ENCODE results near the gene PAX2.

Gene PAX2

DNA sequence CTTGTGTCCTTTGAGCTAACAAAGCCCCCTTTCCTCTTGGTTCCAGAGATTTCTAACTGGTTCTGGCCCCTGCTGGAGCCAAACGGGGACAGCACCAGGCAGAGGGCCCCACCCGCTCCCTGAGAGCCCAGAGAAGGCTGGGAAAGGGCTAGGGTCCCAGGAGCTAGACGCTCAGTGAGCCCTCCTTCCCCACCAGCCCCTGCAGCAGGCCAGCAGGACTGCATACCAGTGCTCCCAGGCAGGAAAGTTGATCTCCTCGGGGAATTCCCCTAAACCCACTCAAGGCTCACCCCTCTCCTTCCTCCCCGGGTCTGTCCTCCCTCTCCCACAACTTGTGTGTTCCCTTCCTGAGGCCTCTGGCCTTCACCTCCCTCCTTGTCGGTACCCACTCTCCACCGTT, 47.7 kb downstream of the PAX2 start:
- no peak for DNase-seq

DNA sequence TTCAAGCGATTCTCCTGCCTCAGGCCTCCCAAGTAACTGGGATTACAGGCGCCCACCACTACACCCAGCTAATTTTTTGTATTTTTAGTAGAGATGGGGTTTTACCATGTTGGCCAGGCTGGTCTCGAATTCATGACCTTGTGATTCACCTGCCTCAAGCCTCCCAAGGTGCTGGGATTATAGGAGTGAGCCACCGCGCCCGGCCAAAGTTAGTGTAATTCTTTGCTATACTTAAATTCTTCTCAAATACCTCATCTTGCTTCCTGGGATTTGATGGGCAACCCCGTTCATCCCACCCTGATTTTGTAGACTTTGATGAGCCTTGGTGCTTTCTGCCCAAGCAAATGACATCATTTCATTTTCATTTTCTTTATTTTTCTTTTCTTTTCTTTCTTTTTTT, 54.5 kb downstream of the PAX2 start:
- no peak for DNase-seq

DNA sequence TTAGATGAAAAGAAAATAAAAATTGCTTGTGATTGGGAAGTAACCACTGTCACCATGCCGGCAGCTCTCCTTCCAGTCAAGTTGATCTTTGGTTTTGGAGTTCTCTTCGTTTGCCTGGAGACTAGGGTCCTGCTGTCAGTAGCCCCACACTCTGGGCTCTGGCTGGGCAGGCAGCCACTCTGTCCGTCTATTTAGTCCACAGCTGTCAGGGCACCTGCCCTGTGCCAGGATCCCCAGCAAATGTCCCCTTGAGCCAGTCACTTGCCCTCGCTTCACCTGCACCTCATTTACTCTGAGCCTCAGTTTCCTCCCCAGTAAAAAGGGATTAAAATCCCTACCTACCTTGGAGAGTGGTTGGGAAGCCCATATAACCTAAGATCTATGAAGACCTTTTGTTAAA, 55.5 kb downstream of the PAX2 start:
- DNase-seq, result no peak

DNA sequence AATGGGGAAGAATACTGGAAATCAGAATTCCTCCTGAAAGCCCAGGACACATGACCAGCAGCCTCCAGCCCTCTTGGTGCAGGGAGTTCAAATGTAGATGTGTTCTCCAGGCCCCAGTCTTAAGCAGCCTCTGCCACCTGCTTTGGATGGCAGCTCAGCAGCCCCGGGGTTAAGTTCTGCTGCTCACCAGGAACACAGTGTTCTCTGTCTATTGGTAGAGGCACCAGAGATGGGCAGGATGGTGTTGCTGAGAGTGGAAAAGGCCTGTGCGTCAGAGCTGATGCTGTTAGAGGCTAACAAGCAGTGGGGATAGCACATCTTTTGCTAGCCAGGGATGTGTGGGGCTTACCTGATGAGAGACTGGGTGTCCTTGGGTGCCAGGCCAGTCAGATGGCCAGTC, 56.8 kb downstream of the PAX2 start:
- DNase-seq, result no peak

DNA sequence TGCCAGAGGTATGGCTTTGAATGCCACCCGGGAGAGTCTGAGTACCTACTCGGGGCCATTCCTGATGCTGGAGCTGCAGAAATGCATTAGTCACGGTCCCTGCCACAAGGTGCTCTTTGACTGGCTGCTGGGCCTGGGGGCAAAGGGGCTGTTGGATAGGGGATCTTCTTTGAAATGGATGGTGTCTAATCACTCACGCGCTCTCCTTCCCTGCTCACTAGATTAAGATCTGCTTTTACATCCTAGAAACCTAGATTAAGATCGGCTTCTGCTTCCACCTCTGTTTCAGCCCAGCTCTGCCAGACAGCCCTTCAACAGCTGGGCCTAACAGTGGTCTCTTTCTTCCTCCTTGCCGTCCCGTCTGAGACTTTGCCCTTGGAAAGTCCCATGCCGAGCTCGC, 57.2 kb downstream of the PAX2 start:
- no peak for DNase-seq

DNA sequence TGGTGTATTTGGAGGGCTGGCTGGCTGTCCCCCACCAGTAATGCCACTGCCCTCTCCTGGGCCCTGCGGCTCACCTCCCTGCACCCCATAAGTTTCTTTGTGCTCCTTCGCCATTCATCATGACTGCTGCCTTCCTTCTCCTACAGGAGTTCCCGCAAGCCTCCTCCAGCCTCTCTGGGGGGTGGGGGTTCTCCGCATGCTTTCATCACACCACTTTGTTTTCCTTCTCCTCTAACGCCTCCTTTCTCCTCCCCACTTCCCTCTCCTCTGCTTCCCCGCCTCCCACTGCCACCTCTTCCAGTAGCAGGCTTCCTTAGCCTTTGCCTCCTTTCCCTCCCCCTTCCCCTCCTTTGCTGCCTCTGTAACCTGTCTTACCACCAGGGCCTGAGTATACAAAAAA, 58.1 kb downstream of the PAX2 start:
- no peak for DNase-seq

DNA sequence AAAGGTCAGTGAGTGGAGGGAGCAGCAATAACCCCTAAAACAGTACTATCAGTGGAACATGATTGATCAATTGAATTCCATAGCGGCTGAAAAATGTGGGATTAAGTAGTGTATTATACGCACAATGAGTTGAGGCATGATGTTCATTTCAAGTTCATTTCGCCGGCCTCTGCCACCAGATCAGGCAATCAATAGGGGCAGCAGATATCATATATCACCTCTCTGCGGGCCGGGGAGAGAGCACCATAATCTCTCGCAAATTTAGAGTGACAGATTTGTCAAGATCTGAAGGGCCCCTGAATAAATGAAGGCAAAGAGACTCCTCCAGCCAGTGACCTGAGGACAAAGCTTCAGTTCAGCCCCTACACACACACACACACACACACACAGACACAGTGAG, 58.5 kb downstream of the PAX2 start:
- DNase-seq, result no peak

DNA sequence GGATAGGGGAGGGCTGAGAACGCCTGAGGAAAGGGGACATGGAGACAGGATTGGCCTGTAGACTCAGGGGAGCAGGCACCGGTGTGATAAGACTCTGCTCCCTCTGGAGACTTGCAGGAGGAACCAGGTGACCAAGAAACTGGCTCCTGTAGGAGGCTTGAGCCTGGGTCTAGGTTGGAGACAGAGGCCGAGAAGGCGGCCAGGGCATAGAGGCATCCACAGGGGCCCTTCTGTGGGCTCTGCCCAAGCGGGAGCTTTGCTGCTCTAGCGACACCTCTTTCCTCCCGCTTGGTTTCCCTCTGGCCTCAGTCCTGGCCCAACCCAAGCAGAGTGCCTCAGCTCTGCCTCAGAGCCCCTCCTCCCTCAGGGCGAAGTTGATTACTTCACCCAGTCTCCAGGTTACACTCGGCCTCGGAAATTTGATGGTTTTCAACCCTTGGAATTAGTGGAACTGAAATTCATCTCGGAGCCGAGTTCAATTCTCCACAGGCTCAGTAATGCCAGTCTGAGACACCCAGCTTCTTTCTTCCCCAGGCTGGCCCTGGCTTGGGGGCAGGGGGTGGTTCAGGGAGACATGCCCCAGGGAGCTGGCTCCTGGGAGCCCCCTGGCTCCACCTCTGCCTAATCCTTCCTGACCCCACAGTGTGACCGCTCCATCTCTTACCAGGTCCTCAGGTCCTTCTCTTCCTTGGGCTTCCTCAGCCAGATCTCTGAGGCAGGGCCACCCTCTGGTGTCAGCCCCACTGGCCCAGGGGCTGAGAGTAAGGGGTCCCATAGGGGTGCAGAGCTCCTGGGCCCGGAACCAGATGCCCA, 60.4 kb downstream of the PAX2 start:
- DNase-seq, result no peak

DNA sequence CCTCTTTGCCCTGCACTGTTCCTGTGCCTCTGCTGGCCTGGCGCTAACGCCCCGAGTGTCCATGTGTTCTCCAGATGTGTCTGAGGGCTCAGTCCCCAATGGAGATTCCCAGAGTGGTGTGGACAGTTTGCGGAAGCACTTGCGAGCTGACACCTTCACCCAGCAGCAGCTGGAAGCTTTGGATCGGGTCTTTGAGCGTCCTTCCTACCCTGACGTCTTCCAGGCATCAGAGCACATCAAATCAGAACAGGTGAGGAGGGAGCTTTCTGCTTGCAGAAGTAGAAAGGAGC, 60.9 kb downstream of the PAX2 start:
- DNase-seq, result no peak

DNA sequence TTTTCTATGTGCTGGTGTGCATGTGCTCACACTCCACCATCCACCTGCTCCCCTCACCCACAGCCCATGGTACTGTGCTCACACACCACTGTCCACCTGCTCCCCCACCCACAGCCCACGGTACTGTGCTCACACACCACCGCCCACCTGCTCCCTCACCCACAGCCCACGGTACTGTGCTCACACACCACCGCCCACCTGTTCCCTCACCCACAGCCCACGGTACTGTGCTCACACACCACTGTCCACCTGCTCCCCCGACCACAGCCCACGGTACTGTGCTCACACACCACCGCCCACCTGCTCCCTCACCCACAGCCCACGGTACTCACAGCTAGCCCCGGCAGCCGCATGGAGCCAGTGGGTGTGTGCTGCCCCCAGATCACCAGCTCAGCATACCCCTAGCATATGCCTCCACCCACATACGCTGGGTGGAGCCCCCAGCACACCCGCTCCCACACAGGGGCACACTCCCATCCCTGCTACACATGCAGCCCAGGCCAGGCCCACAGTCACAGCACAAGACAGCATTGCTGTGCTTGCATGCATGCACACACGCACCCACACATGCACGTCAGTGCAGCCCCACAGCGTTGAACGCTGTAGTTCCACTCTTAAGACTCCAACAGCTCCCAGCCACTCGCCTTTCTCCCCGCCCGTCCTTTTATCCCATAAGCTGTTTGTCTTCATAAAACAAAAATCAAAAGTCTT, 62.0 kb downstream of the PAX2 start:
- DNase-seq, result no peak

DNA sequence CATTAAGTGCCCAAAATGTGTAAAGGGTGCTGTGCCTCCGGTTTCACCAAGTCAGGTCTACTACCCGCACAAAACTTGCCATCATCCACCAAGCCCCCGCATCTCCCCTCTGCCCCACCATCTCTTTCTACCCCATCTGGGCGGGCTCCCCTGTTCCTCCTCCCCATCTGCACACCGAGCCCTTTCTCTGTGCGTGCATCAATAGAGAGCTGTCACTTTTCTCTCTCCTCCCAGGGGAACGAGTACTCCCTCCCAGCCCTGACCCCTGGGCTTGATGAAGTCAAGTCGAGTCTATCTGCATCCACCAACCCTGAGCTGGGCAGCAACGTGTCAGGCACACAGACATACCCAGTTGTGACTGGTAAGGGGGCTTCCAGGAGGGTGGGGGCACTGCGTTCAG, 63.5 kb downstream of the PAX2 start:
- no peak for DNase-seq

DNA sequence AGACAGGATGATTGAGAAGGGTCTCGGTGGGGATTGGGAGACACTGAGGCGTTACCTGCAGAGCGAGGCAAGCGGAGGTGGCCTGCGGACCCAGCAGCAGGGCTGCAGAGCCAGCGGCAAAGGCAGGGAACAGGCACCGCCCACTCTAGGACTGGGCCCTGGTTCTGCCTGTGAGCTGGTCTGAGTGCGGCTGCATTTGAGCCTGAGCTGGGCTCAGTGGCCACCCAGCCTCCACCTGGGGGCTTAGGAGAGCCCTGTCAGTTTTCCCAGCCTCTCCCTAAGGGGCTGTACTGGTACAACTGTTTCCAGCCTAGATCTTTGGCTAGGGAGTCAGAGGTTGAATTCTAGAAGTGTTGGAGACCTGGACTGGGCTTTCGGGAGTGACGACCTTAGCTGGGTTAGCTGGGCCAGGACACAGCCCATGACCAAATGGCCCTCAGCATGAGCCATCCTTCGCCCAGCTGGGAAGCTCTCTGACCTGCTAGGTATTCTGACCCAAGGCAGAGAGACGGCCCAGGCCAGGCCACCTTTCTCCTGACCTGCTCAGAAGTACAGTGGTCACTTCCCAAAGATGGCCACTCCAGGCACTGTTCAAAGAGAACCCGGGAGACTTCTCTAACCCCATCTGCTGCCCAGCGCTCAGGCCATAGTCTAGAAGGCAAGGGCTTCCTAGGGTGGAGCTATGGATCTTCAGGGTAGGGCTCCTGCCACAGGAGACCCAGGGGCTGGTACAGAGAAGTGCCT, 64.9 kb downstream of the PAX2 start:
- no peak for DNase-seq

DNA sequence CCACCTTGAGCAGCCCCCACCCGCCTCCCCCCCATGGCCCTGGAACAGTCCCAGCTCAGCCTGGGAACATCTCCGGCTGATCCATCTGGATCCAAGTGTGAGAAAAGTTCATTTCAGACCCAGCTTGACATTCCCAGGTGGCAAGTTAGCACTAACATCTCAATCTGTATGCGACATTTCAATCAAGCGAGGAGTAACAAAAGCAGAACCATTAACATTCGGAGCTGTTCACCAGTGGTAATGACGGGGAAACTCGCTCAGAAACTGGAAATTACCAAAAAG, 65.4 kb downstream of the PAX2 start:
- no peak for DNase-seq

DNA sequence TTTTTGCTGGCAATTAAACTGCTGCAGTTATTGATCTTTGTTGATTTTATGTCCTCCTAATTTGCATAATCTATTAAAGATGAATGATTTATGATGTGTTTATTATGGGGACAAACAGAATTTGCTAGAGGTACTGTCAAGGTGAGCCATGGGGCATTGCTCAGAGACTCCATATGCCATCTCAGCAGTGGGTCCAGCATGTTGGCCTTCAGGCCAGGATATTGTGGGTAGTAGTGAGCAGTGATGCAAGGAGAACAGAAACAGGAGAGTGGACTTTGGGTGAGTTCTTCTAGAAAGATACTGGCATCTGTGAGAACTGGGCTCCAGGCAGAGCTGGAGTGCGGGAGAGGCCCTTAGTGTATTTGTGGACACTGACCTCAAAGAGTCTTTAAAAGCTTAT, 65.9 kb downstream of the PAX2 start:
- no peak for DNase-seq

DNA sequence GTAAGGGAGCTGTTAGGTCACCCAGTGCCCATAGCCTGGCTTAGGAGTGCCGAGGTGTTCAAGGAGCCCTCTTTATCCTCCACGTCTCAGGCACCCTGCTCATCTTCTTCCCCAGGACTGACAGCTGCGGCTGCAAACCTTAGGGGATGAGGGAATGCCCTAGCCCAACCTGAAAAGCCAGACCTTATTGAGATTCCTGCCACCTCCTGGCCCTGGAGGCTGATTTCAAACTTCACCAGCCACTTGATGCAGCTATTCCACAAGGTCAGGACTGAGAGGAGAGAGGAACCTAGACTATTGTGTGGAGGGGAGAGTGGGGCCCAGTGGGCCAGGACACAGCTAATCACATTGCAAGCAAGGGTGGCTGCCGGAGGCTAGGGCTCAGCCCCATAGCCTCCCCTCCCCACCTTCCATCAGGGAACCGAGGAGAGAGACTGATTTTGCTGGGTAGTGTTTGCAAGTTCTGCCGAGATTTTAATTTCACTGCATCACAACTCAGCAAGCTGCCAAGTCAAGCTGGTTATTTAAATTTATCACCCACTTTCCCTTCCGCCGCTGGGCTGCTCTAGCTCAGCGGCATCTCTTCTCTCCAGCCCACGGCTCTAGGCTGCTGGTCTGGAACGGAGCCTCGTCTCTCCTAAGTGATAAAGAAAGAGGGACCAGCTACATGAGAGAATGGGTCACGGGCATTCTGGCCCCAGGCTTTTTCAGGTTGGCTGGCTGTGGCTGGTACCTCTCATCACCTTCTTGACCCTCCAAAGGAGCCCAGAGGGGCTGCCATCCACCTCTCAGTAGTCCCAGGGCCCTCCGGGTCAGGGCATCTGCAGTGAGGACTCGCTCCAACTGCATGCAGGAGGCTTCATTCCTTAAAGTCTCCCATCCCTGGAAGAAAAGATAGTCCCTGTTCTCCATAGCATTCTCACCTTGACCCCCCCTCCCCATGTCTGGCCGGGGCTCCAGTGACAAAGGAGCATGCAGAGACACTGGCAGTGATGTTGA, 66.7 kb downstream of the PAX2 start:
- no peak for DNase-seq

DNA sequence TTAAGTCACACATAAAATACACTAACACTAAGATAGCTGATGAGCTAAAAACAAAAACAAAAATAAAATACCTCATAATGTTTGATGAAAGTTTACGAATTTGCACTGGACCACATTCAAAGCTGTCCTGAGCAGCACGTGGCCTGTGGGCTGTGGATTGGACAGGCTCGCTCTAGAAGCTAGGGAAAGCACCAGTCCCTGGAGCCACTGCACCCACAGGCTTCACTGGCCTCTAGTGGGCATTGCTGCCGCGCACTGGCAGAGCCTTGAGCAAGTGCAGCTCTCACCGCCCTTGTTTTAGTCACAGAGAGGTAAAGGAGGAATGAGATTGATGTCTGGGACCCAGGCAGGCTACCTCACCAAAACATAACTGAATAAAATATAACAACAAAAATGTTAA, 67.6 kb downstream of the PAX2 start:
- DNase-seq, result no peak

DNA sequence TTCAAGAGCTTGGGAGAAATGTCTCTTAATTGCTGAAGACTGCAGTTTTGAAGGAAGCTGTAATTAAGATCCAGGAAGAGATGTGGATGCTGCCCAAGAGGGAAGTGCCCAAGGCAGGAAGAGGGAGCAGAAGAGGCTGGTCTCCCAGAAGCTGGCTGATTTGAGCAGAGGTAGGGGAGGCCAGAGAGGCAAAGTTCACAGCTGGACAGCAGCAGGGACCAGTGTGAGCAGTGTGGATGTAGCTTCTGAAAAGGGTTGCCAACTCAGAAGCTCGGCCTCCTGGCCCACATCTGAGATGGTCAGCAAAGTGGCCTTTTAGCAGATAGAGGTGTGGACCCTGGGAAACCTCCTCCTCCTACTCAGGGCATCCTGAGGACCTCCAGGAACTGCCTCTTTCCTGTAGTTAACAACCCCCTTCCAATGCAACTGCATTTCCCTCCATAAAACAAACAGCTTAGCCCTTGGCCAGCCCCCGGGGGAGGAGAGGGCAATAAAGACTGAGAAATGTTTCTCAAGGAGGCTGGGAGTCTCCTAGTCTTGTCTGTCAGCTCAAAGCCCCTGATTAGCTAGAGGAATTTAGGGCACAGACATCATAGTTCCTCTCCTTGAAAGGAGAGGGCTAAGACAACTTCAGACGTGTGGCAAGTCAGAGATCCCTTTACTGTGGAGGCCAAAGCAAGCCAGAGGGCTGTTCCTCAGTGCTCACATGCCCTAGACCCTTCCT, 69.5 kb downstream of the PAX2 start:
- no peak for DNase-seq

DNA sequence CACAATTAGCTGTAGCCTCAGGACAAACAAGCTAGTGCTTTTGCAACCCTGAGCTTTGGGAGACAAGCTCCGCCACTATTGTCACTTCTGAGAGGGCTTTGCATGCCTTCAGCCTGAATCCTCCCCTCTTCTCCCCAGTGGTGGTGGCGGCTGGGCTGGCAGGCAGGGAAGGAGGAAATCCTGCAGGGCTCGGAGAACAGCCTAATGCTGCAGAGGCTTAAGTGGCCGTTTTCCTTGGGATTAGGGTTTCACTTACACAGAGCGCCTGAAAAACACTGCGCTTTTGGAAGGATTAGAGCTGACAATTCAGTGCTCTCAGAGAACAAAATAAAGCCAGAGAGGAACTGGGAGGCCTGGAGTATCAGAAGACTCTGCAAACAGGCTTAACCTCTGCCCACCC, 71.3 kb downstream of the PAX2 start:
- no peak for DNase-seq

DNA sequence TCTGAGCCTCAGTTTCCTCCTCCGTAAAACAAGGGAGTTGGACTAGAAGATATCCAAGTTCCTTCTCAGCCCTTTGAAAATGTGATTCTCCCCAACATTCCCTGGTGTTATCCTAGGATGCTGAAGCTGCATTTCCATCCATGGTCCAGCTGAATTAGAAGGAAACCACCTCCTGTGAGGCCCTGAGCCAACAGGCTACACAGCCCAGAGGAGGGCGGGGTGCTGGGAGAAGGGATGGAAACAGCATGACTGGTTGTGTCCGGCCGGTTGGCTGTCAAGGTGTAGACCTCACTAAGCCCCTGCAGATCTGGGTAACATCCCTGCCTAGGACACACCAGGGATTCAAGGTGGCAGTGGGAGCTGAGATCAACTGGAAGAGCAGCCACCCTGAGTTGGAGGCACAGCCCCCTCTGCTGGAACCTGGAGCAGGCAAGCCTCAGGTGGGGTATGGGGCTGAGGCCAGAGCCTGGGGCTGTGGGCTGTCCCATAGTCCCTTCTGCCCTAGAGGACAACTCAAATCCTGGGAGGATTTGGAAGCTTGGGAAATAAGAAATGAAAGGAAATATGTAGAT, 72.0 kb downstream of the PAX2 start:
- no peak for DNase-seq

DNA sequence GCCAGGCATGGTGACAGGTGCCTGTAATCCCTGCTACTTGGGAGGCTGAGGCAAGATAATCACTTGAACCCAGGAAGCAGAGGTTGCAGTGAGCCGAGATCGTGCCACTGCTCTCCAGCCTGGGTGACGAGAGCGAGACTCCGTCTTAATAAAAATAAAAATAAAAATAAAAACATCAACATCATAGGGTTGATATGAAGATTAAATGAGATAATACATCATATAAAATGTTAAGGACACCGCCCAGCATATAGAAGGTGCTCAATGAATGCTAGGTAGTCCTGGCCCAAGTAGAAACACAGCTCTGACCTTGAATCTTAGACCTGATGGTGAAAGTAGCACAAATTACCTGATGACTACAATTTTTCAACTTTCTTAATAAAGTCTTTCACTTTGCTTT, 74.0 kb downstream of the PAX2 start:
- DNase-seq, result no peak

DNA sequence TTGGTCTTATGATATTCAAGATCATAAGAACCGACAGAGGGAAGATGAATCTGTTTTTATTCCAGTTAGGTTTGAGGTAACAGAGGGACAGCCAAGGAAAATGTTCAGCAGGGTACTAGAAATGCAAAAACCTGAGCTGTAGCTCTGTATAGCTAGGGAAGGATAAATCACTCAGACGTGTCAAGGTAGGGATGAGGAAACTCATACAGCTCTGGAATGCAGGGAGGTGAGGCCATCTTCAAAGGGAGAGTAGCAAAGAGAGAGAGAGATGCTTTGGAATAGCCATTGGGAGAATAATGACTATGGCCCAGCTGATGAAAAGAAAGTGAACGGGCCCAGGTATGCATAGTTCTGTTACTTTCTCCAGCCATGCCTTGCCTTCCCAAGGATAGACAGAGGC, 77.8 kb downstream of the PAX2 start:
- no peak for DNase-seq

DNA sequence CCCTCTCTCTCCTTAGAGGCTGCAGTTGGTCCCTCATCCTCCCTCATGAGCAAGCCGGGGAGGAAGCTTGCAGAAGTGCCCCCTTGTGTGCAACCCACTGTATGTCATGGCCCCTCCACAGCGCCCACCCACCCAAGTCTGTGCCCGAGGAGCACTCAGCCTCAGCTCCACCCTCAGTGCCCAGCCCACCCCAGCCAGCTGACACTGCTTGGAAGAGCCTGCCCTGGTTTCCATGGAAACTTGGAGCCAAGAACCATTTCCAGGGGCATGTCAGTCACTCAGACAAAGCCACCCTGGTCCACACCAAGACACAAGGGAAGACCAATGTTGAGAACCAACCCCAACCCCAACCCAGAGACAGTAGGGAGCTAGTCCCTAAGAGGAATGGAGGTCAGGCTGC, 79.5 kb downstream of the PAX2 start:
- DNase-seq, result no peak

Data from activated CD8-positive, alpha-beta memory T cell treated with anti-CD3 and anti-CD28 coated beads, Interleukin-2, amount 50 U/mL, for 4 hours (primary cell).